ENCODE results near the gene CNOT4. TPM values are rescaled to one million over a fixed set of nuclear protein-coding genes. Genes with fewer than 3 reads are reported as not detected.

Gene CNOT4
- total RNA-seq, 3 donors from 2014 or later (not counting 1 experiment from before 2014, with no cell fraction given), result 40.6 to 47.1 (median 40.7) TPM

- H3K27ac Mint-ChIP-seq, result no peak overlapping the region
- no peaks in the 10 kb centered on the region for H3K9me3 ChIP-seq (ENCODE audit: control insufficient read depth, insufficient read depth, low read length)
- no peaks in the 10 kb centered on the region for H3K9me3 Mint-ChIP-seq
- ATAC-seq, result no peak
- no peaks in the 10 kb centered on the region for H3K4me1 ChIP-seq (ENCODE audit: control insufficient read depth, insufficient read depth, low read length)
- peaks cover 10% of the 10 kb centered on the region for H3K36me3 Mint-ChIP-seq
- no peak for DNase-seq
- intact Hi-C loops (cut with micrococcal nuclease), result no loop called here
- no peaks in the 10 kb centered on the region for H3K4me1 Mint-ChIP-seq
- H3K36me3 ChIP-seq (ENCODE audit: control insufficient read depth, insufficient read depth, low read length), result peaks cover 12% of the 10 kb centered on the region
- 100% methylated on average over 2 of the region's 2 CpGs for WGBS (ENCODE audit: insufficient coverage)
- no peak overlapping the region for H3K27ac ChIP-seq (ENCODE audit: low read length)
- no peaks in the 10 kb centered on the region for H3K27me3 Mint-ChIP-seq (ENCODE audit: low read depth in 2 of 2)
- no peak overlapping the region for H3K4me3 Mint-ChIP-seq
- H3K4me3 ChIP-seq (ENCODE audit: low read length), result no peak overlapping the region
- no peak for TF ChIP-seq CTCF (IDR thresholded peaks at IDR 0.05)
- H3K27me3 ChIP-seq (ENCODE audit: control insufficient read depth, insufficient read depth, low read length), result no peaks in the 10 kb centered on the region
These were observed 103.9 kb downstream of the CNOT4 start for GRCh38 chr7:135405969-135406368.

GRCh38 chr7:135403302-135403701 is 106.6 kb downstream of the CNOT4 start:
- no peak for DNase-seq
- WGBS (ENCODE audit: insufficient coverage), result 100% methylated on average over 1 of the region's 3 CpGs
- Histone ChIP-seq H3K4me1 (ENCODE audit: control insufficient read depth, insufficient read depth, low read length) (no peaks in the 10 kb centered on the region), H3K27ac (ENCODE audit: low read length) (no peak overlapping the region), H3K36me3 (ENCODE audit: control insufficient read depth, insufficient read depth, low read length) (peaks cover 3% of the 10 kb centered on the region), H3K27me3 (ENCODE audit: control insufficient read depth, insufficient read depth, low read length) (no peaks in the 10 kb centered on the region), H3K4me3 (ENCODE audit: low read length) (no peak overlapping the region), H3K9me3 (ENCODE audit: control insufficient read depth, insufficient read depth, low read length) (no peaks in the 10 kb centered on the region)
- no peak overlapping the region for H3K4me3 Mint-ChIP-seq
- no peak for TF ChIP-seq CTCF (IDR thresholded peaks at IDR 0.05)
- intact Hi-C loops (cut with micrococcal nuclease), result no loop called here
- no peaks in the 10 kb centered on the region for H3K4me1 Mint-ChIP-seq
- H3K27ac Mint-ChIP-seq, result no peak overlapping the region
- H3K36me3 Mint-ChIP-seq, result peaks cover 10% of the 10 kb centered on the region
- no peaks in the 10 kb centered on the region for H3K27me3 Mint-ChIP-seq (ENCODE audit: low read depth in 2 of 2)
- ATAC-seq, result no peak
- no peaks in the 10 kb centered on the region for H3K9me3 Mint-ChIP-seq

- intact Hi-C loops (cut with micrococcal nuclease), result no loop called here
- no peak for TF ChIP-seq CTCF (IDR thresholded peaks at IDR 0.05)
- H3K36me3 Mint-ChIP-seq, result peaks cover 24% of the 10 kb centered on the region
- H3K4me3 Mint-ChIP-seq, result no peak overlapping the region
- no peaks in the 10 kb centered on the region for H3K9me3 ChIP-seq (ENCODE audit: control insufficient read depth, insufficient read depth, low read length)
- ATAC-seq (no peak), DNase-seq (no peak)
- H3K4me1 Mint-ChIP-seq, result no peaks in the 10 kb centered on the region
- H3K27ac Mint-ChIP-seq, result no peak overlapping the region
- no peaks in the 10 kb centered on the region for H3K27me3 Mint-ChIP-seq (ENCODE audit: low read depth in 2 of 2)
- H3K9me3 Mint-ChIP-seq, result no peaks in the 10 kb centered on the region
- H3K4me3 ChIP-seq (ENCODE audit: low read length), result no peak overlapping the region
- no peak overlapping the region for H3K27ac ChIP-seq (ENCODE audit: low read length)
- H3K4me1 ChIP-seq (ENCODE audit: control insufficient read depth, insufficient read depth, low read length), result no peaks in the 10 kb centered on the region
- H3K36me3 ChIP-seq (ENCODE audit: control insufficient read depth, insufficient read depth, low read length), result peaks cover 29% of the 10 kb centered on the region
- no peaks in the 10 kb centered on the region for H3K27me3 ChIP-seq (ENCODE audit: control insufficient read depth, insufficient read depth, low read length)
These were observed 112.2 kb downstream of the CNOT4 start for GRCh38 chr7:135397689-135398088.

- ATAC-seq (no peak), DNase-seq (no peak)
- no peaks in the 10 kb centered on the region for H3K4me1 ChIP-seq (ENCODE audit: control insufficient read depth, insufficient read depth, low read length)
- Mint-ChIP-seq H3K4me1 (no peaks in the 10 kb centered on the region), H3K4me3 (no peak overlapping the region), H3K27me3 (ENCODE audit: low read depth in 2 of 2) (no peaks in the 10 kb centered on the region), H3K9me3 (no peaks in the 10 kb centered on the region), H3K27ac (no peak overlapping the region), H3K36me3 (peaks cover 19% of the 10 kb centered on the region)
- no peak overlapping the region for H3K27ac ChIP-seq (ENCODE audit: low read length)
- no peak for TF ChIP-seq CTCF (IDR thresholded peaks at IDR 0.05)
- intact Hi-C loops (cut with micrococcal nuclease), result no loop called here
- no peaks in the 10 kb centered on the region for H3K27me3 ChIP-seq (ENCODE audit: control insufficient read depth, insufficient read depth, low read length)
- no peaks in the 10 kb centered on the region for H3K9me3 ChIP-seq (ENCODE audit: control insufficient read depth, insufficient read depth, low read length)
- 97% methylated on average over 3 of the region's 4 CpGs for WGBS (ENCODE audit: insufficient coverage)
- no peak overlapping the region for H3K4me3 ChIP-seq (ENCODE audit: low read length)
- H3K36me3 ChIP-seq (ENCODE audit: control insufficient read depth, insufficient read depth, low read length), result peaks cover 41% of the 10 kb centered on the region
These were observed 117.2 kb downstream of the CNOT4 start for GRCh38 chr7:135392701-135393100.
